Effector CD4-positive, alpha-beta T cell (primary cell): ENCODE measurements around the gene PPM1H.

Source experiments
- DNase-seq: peaks from one replicate; pipeline ENCODE4 v3.0.0-alpha.2; 2020

PPM1H gene

GRCh38 chr12:62868820-62869219 is 66.1 kb downstream of the PPM1H start:
- no peak for DNase-seq

GRCh38 chr12:62866451-62867082 is 68.4 kb downstream of the PPM1H start:
- DNase-seq = no peak

GRCh38 chr12:62865937-62866336 is 69.0 kb downstream of the PPM1H start:
- no peak for DNase-seq

GRCh38 chr12:62865065-62865464 is 69.9 kb downstream of the PPM1H start:
- DNase-seq = no peak

- DNase-seq = no peak
These were observed 72.6 kb downstream of the PPM1H start for GRCh38 chr12:62862259-62862881.

- no peak for DNase-seq
These were observed 73.4 kb downstream of the PPM1H start for GRCh38 chr12:62861586-62861985.

GRCh38 chr12:62860501-62861411 is 74.2 kb downstream of the PPM1H start:
- DNase-seq = no peak

- DNase-seq = no peak
These were observed 74.9 kb downstream of the PPM1H start for GRCh38 chr12:62860020-62860419.

- no peak for DNase-seq
These were observed 75.6 kb downstream of the PPM1H start for GRCh38 chr12:62859321-62859737.

- DNase-seq = no peak
These were observed 78.5 kb downstream of the PPM1H start for GRCh38 chr12:62856454-62856853.

- DNase-seq = no peak
These were observed 80.9 kb downstream of the PPM1H start for GRCh38 chr12:62854024-62854423.

GRCh38 chr12:62849398-62849797 is 85.6 kb downstream of the PPM1H start:
- DNase-seq = no peak

- no peak for DNase-seq
These were observed 86.5 kb downstream of the PPM1H start for GRCh38 chr12:62848418-62848817.

GRCh38 chr12:62847709-62848108 is 87.2 kb downstream of the PPM1H start:
- no peak for DNase-seq

GRCh38 chr12:62846491-62846890 is 88.5 kb downstream of the PPM1H start:
- DNase-seq = no peak

GRCh38 chr12:62844915-62845314 is 90.0 kb downstream of the PPM1H start:
- no peak for DNase-seq

GRCh38 chr12:62843716-62844115 is 91.2 kb downstream of the PPM1H start:
- DNase-seq = no peak

GRCh38 chr12:62841846-62842245 is 93.1 kb downstream of the PPM1H start:
- no peak for DNase-seq

- DNase-seq = no peak
These were observed 94.1 kb downstream of the PPM1H start for GRCh38 chr12:62840806-62841205.

- no peak for DNase-seq
These were observed 94.9 kb downstream of the PPM1H start for GRCh38 chr12:62839869-62840660.

- no peak for DNase-seq
These were observed 99.9 kb downstream of the PPM1H start for GRCh38 chr12:62834971-62835547.

GRCh38 chr12:62834406-62834805 is 100.5 kb downstream of the PPM1H start:
- no peak for DNase-seq

- DNase-seq = no peak
These were observed 101.3 kb downstream of the PPM1H start for GRCh38 chr12:62833634-62834033.
